Fibroblast of upper back skin (primary cell): ENCODE data around the gene HSD11B1.
"Not testable (repeated sequence)": the region's sequence is repeated elsewhere in the genome, so short reads cannot be mapped to it uniquely, and the experiment has no call there.

Experiments used
- DNase-seq: peaks from one replicate; pipeline ENCODE4 v3.0.0-alpha.2; 2013

The HSD11B1 gene

DNA sequence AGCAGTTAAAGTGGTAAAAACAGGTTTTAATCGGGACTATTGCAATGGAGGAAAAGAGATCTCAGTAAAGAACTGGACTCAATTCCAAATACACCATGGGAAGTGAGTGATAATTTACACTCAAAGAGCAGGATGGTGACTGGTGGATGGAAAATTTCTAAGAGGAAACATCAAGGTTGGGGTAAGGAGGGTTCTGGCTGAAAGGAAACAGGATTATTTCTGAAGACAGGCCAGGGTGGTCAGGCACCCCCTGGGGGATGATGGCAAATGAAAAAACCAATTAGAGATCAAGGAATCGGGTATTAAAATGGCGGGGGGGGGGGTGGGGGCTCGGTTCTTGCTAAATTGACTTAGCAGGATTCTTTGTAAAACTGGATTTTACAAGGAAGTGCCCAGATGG, 12.3 kb upstream of the HSD11B1 start:
- no peak for DNase-seq

DNA sequence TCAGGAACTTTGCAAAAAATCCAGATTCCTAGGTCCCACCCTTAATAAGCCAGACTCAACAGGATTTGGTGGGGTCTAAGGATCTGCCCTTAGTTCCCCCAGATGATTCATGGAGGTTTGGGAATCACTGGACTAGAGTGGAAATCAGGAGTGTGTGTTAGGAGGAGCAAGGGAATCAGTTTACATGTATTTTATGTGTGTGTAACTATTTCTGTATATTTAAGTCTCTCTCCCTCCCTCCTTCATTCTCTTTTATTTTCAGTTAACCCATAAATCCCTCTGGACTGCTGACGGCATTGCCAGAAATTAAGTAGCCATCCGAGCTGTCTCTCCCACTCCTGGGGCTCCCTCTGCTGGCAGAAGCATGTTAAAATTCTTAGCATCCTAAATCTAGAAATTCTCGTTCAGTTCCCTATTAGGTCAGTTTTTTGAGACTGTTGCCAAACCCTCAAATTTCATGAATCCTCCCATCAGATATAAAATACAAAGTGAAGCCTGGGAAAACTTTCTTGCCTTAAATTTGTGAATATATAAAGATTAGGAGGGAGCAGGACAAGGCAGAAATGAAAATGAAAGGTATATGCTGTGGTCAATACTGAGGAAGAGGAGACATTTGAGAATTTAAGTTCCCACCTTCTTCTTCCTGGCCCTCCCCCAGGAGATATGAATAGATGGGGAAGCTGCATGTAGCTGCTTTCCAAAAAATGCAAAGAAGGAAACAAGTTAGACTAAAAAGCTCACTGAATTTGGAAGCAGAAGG, 11.7 kb upstream of the HSD11B1 start:
- peak; percentile 85 for DNase-seq

DNA sequence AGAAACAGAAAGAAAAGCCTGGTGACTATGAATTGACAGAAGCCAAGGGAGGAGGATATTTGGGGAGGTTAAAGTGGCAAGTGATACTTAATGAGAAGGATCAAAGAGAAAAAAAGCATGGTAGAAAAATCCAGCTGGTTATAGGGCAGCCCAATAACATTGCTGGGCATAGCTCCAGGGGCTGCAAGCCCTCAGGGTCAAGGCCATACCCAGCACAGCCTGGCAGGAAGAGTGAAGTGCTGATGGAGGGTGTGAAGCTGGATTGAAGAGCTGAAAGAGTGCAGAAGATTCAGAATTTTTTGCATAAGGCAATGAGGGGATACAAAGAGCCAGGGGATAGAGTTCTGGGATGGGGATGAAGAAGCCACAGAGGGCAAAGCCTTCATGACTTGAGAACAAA, 8.0 kb upstream of the HSD11B1 start:
- DNase-seq = no peak

DNA sequence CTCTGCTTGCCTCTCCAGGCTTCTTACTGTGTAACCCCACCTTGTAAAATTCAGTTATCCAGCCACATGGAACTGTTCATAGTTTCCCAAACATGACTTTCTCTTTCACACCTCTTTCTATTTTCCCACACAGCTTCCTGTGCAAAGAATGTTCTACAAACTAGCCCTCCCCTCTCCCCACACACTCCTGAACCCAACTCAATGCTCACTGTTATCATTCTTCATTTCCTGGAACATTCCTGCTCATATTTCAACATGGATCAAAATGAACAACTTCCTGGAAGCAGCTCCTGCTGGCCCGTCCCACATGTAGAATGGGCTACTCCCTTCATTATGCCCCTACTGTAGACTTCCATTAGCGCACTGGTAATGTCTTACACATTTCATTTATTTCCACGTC, 7.5 kb upstream of the HSD11B1 start:
- no peak for DNase-seq

DNA sequence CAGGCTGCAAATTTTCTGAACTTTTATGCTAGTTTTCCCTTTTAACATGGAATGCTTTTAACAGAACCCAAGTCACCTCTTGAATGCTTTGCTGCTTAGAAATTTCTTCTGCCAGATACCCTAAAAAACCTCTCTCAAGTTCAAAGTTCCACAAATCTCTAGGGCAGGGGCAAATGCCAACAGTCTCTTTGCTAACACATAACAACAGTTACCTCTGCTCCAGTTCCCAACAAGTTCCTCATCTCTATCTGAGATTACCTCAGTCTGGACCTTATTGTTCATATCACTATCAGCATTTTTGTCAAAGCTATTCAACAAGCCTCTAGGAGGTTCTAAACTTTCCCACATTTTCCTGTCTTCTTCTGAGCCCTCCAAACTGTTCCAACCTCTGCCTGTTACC, 4.0 kb upstream of the HSD11B1 start:
- not testable (repeated sequence) for DNase-seq

DNA sequence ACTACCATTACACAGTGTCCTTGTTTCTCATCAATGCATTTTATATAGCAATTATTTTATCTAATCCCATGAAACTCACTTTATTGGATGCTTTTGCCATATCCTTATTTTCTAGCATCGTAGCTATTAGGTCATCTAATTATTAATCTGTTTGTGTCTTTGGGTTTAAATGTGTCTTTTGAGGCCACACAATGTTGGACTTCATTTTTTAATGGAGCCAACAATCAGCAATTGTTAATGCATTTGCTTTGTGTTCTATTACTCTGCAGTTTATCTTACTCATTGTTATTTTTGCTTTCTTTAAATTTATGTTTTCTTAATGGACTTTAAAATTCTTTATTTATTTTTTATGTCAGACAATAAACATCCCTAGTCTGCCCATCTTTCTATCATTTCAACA, 1.8 kb upstream of the HSD11B1 start:
- no peak for DNase-seq

DNA sequence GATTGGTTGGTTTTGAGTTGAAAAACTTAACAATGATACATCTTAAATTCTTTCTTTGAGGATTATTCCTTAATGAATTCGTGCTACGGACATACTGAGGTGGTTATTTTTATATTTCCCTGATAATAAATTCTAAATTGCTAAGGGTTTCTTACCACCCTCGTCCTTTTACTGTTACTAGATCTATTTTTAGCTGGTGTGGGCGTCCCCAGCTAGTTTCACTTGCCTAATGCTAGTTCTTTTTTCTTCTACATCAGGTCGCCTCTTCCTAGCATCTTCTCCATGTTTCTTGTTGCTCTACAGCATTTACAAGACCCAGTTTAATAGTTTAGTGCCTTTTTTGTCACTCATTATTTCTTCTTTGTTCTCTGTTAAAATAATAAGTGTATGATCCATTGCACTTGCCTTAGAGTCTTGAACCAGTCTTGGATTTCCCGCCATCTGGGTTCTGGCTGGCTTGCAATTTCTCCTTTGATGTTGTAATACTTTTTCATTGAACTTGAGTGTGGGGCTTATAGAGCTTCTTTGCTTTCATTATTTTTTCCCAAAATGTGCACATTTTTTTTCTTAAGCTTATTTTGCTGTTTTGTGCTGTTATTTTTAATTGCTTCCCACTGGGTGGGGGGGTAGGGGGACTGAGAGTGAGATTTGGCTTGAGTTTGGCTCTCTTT, 677 bp upstream of the HSD11B1 start:
- DNase-seq = no peak

DNA sequence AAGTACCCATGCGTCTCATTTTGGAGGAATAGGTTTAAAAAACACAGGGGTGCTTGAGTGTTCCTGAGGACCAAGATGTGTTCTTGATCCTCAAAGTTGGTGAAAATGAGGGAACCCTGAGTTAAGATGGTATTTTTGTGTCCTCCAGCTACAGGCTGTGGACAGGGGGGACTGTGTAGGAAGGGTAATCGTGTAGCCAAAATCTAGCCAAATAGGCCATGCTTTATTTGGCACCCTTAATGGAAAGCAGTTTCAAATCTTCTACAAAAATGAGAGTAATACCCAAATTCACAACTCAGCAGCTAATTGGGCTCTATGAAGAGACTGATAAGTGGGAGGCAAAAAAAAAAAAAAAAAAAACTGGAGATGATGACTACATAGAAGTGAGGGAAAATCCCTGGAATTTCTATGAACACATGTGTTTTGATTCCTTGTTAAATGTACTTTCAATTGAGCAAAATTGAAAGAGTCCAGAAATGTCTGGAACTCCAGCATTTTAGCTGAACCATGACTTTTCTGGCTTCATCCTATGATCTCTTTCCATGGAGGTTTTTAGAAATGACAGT, 470 bp downstream of the HSD11B1 start:
- DNase-seq = no peak

DNA sequence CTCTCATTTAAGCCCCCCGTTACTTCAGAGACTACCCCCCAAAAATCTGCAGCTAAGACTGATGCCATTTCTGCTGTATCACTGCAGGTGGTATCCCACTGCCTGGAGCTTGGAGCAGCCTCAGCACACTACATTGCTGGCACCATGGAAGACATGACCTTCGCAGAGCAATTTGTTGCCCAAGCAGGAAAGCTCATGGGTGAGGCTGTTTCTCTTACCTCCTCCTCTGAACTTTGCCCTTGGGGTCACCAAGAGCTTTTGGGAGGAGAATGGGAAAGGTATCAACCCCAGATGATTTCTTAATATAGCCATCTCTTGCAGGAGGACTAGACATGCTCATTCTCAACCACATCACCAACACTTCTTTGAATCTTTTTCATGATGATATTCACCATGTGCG, 2.0 kb downstream of the HSD11B1 start:
- no peak for DNase-seq

DNA sequence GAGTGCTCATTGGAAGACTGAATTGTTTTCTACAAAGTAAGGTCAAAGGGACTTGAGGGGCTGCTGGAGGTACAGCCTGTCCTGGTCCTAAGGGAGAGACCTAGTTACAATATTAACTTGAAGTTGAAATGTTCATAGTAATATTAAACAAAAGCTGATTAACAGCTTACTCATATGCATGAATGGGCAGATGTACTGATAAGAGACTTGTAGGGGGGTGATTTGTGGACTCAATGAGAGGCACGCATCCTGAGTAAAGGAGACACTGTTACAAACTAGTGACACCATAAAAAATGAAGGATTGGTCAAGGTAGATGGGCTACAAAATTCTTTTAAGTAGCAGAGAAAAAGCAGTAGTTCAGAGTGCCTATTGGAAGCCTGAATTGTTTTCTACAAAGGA, 2.7 kb downstream of the HSD11B1 start:
- DNase-seq = no peak

DNA sequence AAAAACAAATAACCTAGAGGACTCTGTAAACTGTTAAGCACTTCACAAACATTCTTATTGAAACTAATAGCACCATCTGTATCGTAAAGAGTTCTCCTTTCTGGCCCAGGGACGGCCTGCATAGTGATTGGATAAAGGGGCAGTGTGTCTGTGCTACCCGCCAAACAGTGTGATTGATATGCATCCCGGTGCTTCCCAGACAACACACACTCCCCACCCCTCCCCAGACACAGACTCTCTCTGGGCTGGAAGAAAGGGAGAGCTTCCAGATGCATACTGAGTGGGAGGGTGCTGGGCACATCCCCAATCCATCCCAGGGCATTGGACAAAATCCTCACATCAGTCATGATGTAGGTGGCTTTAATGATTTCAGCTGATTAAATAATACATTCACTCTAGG, 3.7 kb downstream of the HSD11B1 start:
- no peak for DNase-seq

DNA sequence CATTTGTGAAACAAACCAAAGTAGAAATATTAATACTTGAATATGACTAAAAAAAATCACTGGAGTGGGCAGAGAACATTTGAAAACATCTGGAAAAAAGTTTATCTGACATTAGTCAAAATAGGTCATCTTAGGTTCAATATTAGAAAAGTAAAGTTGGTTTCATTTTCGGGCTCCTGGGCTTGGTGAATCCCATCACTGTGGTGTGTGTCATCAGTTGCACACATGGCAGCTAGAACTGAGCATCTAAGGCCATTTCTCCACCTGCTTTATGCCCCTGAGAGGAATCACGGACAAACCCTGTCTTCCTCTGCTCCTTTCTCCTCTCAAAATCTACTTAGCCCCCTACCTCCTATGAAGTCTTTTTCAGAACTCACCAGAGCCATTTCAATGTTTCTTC, 5.4 kb downstream of the HSD11B1 start:
- no peak for DNase-seq

DNA sequence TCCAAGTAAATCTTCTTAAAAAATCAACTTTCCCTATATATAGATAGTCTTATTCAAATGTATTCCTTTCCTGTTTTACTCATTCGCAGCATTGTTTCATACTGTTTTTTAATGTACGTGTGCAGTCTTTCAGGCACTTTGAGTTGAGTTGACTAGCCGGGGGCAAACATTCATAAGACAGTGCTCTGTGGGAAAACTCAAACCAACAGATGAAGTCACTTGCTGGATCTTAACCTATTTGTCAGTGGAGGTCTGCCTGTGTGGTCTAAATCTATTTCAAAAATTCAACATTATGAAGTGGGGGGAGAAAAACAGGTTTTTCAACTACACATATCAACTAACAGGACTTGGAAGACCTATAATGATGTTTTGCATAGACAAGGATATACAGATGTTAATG, 6.2 kb downstream of the HSD11B1 start:
- DNase-seq = no peak

DNA sequence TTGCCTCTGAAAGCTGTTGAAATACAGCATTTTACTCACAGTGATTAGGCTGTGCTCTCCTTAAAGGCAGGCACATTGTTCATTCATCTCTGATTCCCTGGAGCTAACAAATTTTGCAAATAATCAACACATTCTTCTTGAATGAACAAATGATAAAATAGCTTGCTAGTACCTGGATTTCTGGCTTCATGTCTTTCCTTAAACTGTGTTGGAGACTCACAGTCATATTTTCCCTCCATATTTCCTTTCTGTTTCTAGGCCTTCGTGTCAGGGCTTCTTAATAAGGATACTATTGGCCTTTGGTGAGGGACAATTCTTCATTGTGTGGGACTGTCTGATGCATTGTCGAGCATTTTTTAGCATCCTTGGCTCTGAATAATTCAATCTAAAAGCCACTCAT, 9.7 kb downstream of the HSD11B1 start:
- no peak for DNase-seq

DNA sequence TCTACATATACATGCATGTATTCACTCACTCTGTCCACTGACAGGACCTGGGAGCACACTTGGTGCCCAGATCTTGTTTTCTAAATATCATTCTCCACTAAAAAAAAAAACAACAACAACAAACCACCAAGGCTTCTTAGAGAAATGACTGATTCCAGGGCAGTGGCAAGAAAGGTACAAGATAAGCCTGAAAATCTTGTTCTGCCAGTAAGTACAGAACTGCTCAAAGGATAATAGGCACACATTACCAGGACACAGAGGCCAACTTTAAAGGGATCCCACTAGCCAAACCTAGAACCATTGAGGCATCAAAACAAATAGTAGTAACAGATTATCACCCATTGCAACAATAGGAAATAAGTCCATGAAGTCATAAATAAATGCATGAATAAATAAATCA, 10.7 kb downstream of the HSD11B1 start:
- no peak for DNase-seq

DNA sequence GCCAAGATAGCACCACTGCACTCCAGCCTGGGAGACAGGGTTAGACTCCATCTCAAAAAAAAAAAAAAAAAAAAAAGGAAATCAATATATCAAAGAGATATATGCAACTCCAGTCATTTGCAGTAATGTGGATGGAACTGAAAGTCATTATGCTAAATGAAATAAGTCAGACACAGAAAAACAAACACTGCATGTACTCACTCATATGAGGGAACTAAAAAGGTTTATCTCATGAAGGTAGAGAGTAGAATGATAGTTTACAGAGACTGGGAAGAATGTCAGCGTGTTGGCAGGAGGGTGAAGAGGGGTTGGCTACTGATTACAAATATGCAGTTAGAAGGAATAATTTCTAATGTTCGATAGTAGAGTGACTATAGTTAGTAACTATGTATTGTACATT, 13.2 kb downstream of the HSD11B1 start:
- no peak for DNase-seq

DNA sequence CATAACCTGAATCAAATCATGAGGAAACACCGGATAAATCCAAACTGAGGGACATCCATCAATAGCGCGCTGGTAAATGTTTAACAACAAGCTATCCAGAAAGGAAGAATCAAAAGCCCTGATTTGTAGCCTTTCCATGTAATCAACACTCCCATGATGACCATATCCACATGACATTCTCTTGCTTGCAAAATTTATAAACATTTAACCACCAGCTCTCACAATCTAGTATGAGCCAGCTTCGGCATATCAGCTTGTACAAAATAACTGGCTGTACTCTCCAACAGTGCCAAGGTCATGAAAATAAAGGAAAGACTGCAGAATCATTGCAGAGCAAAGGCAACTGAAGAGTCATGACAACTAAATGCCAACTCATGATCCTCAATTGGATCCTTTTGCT, 15.7 kb downstream of the HSD11B1 start:
- no peak for DNase-seq

DNA sequence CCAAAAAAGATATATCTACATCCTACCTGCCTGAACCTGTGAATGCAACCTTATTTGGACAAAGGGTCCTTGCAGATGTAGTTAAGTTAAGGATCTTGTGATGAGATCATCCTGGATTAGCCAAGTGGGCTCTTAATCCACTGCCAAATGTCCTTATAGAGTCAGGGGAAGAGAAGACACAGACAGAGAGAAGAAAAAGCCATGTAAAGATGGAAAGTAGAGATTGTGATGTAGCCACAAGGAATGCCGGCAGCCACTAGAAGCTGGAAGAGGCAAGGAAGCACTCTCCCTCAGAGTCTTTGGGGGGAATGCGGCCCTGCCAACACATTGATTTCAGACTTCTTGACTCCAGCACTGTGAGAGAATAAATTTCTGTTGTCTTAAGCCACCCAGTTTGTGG, 16.2 kb downstream of the HSD11B1 start:
- DNase-seq = peak; percentile 20

DNA sequence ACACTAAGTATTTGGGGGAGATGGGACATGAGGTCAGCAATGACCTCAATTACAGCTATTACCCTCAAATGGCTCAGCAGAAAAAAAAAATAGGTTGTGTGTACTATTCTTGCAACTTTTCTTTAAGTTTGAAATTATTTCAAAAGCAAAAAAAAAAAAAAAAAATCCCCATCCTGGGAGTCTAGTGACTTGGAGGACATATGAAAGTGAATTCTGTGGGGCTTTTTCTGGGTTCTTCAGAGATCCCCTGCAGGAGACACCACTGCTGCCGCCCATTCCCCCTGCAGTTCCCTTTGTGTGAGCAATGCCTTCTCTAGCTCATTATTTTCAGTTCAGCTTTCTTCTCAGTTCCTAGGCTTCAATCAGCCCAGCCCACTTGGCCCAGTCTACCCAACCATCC, 16.7 kb downstream of the HSD11B1 start:
- DNase-seq = no peak

DNA sequence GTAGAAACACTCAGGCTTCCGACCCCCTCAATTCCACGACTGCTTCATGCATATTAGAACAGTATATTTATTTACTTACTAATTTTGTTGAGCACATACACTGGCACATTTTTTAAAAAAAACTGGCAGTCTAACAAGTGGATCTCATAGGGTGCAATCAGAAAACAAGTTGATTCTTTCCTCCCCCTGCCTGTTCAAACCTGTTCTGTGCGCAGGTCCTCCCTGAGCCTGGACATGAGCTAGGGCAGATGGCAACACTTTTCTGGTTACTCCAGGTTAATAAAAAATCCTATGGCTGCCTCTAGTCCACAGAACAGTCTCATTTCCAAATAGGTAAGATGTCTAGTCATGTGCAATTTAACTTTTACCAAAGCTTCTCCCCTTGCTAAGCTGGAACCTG, 18.6 kb downstream of the HSD11B1 start:
- DNase-seq = no peak

DNA sequence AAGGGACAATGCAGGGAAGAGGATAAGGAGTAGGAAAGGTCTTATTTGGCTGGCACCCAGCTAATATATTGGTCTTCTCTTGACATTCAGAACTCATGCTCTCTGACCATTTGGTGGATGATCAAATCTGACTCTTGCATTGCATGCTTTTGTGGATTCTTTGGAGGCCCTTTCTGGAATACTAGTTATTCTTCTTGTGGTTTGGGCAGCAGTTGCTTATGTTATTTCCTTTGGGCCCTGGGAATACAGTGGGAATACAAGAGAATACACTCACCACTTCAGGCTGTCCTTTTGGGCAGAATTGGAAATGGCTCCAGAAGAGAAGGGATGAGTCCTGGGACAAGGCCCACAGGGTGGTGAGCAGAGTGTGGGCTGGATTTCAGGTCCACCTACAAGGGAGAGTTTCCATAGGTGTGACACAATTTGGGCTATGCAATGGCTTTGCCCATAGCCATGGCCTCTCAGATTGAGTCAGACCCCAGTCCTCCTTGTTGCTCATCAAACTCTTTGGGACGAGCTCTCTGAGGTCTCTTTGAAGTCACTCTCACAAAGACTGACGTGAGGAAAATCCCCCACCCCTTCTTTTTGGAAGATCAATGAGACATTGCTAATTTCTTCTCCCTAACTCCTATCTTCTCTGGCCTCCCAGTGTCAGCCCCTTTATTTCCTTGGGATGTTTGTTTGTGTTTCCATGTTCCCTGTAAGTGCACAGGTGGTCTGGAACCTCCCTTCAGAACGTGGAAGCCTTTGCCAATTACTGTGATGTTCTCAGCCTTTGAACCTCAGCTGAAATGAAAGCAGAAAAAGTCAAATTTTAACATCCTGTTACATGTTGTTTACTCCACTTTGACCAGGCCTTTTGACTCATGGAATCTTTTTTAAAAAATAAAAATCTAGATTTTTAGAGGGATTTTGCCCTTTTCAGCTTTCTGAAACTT, 19.4 kb downstream of the HSD11B1 start:
- DNase-seq = peak; percentile 57

DNA sequence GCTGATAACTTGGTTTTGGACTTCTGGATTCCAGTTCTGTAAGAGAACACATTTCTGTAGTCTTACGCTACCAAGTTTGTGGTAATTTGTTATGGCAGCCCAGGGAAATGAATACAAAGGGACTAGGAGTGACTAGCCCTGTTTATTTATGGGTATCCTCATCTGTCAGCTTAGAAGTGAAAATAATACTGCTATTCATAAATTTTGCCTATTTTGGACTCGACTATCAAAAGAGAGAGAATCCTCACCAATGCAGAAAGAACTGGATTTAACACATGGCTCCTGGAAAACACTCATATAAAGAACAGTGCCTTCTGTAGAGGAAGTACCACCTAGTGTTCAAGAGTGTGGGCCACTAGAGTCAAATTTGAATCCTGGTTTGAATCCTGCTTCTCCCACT, 22.6 kb downstream of the HSD11B1 start:
- DNase-seq = no peak

DNA sequence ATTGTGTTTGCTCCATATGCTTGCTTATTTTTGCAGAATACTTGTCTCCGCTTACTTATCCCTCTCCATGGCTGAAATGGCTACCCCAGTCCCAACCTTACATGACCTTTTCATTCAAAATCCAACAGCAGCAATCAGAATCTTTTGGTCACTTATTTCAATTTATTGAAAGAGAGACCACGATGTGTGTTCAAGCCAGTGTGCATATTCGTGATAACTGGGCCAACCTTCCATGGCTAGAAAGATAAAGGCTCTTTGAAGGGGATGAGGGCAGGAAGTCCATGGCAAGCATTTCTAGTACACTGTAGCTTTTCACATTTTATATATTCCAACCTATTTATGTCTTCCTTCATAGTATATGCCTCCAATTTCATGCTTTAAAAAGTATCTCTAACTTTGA, 23.1 kb downstream of the HSD11B1 start:
- DNase-seq = no peak
